Stimulated activated CD4-positive, alpha-beta T cell treated with anti-CD3 and anti-CD28 coated beads, Interleukin-4, amount 100 ng/mL, for 48 hours (primary cell): ENCODE data around the gene CLCN3.
"Not testable (repeated sequence)": the region's sequence is repeated elsewhere in the genome, so short reads cannot be mapped to it uniquely, and the experiment has no call there.

Experiments
- DNase-seq, 2 donors: peaks; one replicate each; pipeline ENCODE4 v3.0.0-alpha.2; 2020; ENCODE audit warnings: low read depth in 2 of 2

The CLCN3 gene

GRCh38 chr4:169657470-169658107 lies 37.2 kb downstream of the CLCN3 start:
- no peak for DNase-seq

GRCh38 chr4:169658196-169658595 lies 37.8 kb downstream of the CLCN3 start:
- DNase-seq = no peak

- DNase-seq = no peak
Measured at GRCh38 chr4:169658975-169659715, 38.8 kb downstream of the CLCN3 start.

DNA sequence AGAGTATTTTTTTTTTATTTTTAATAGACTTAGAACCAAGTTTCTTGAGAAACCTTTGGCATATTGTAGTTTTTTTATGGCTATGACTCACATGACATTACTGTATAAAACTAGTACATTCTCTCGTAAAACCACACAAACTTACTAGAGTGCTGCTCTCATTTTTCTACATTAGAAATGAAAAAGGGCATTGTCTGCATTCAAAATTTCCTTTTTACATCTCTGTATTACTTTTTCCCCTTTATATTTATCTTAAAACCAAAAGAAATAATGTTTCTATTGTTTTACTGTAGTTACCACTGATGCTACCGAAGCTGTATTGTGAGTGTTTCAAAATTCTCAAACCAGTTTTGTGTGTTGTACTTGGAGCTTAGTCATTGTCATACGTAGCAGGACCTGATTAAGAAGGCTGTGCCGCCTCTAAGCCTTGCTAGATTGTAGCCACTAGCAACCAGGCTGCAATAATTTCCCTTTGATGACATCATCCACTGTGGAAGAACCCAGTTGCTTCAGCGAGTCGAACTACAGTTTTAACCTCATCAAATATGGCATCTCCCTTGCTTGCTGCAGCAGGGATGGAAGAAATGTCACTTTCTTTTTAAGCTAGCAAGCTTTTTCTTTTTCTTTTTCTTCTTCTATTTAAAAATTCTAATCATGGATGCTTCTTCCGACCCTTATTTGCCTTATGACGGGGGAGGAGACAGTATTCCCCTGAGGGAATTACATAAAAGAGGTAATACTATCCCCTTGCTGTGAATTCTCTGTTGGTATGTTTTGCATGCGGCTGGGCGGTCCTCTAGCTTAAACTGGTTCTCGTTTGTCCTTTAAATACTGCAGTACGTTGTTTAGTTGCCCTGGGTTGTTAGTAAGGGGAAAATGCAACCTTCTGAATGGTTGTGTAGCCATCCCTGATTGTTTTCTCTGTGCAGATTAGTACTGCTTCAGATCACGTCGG lies 39.6 kb downstream of the CLCN3 start:
- peak; percentile 15 to 42 for DNase-seq

DNA sequence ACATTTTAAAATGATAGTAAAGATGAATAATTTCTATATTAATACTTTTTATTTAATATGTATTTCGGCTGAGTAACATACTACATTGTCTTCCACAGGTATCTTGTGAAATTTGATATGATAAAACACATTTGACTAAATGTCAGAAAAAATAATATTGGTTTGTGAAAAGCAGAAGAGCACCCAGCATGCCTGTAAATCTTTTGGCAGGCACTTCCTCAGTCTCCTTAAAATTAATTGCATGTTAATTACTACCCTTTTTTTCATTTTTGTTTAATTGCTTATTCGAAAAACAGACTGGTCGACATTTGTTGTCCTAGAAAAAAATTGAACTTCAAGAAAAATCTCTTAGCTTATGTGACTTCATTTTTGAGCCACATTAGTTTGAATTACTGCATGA lies 40.6 kb downstream of the CLCN3 start:
- no peak for DNase-seq

DNA sequence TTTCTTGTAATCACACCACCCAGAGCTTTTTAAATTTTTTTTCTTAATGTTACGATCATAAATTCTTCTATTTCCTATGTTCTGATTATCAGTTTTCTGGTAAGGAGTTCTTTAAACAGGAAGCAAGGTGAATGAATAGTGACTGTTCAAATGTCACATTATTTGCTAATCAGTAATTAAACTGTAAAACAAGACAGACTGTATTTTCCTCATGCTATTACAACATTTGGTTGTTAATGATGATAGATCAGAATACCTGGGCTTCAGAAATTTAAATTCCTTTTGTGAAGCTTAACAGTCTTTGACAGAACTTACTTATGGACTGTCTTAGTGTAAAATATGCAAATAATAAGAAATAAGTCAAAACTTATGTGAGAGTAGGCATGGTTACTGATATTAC lies 41.4 kb downstream of the CLCN3 start:
- DNase-seq = no peak

DNA sequence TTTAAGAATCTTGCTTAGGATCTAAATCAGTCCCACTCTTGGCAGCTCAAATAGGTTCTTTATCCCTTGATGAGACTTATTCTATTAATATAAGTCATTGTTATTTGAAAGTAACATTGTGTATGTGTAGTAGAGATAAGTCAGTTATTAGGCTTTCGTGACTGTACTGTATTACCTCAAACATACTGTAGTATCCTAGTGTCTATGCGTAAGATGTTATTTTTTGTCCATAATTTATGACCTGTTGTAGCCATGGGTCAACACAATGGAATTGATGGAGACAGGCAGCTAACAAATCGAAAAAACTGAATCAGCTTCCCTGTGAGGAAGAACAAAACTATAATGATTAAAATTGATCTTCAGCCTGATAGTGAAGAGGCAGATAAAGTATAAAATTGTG lies 41.8 kb downstream of the CLCN3 start:
- no peak for DNase-seq

GRCh38 chr4:169663402-169663801 lies 43.0 kb downstream of the CLCN3 start:
- DNase-seq = no peak

DNA sequence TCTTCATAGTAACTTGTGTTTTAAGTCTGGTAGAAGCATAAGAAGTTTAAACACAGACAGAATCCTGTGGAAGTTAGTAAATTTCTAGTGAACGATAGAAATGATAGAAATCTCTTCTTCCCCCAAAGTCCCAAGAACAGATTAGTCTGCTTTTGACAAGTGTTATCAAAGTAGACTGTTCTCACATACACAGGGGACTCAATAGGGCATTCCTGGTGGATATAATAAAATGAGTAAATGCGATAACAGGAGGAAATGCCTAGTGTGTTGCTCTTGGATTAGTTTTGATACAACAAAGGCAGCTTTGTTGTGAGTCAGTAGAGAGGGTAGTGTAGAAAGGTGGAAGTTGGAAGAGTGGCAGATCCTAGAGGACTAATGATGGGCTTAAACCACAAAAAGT lies 43.5 kb downstream of the CLCN3 start:
- no peak for DNase-seq

DNA sequence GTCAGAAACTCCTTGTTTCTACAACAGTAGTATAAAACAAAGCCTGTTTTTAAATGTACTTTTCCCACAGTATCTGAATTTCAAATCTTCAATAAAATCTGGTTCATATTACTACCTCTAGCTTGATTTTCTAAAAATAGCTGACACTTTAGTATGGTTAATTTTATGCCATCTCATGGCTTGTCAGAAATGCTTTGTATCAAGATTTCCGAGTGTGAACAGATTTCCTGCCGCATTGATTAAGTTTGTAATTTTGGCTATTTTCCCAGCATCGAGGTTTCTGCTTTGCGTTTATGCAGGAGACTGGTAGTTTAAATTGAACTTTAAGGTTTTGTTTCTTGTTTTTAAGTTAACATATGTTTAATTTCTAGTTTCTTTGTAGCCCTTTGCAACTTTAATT lies 44.2 kb downstream of the CLCN3 start:
- DNase-seq = no peak

DNA sequence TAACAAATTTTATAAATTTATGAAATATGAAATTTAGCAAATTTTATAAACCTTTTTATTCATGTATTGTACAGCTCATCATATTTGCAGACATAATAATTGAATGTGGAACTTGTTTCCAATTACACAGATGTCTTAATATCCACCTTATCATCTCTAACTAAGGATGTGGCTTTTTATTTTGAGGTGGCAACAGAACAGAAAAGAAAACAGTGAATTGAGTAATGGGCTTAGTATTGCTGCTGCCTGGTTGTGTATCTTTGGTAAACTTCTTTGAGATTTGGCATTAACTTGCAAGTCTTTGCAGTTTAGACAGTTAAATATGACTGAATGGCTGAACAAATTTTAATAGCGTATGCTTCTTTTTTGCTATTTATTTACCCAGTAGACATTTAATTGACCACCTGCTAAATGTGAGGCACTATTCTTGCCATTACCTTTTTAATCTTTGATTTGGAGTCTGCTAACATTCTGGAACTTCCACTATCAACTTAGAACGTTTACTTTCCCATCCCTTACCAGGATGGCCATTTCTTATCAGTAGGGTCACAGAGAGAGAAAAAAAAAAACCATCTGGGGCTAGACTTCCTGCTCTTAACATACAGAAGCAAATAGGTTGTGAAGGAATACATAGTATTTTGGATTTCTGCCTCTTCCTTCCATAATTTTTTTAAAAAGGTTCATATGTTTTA lies 44.8 kb downstream of the CLCN3 start:
- no peak for DNase-seq

- no peak for DNase-seq
Measured at GRCh38 chr4:169668069-169668721, 47.8 kb downstream of the CLCN3 start.

DNA sequence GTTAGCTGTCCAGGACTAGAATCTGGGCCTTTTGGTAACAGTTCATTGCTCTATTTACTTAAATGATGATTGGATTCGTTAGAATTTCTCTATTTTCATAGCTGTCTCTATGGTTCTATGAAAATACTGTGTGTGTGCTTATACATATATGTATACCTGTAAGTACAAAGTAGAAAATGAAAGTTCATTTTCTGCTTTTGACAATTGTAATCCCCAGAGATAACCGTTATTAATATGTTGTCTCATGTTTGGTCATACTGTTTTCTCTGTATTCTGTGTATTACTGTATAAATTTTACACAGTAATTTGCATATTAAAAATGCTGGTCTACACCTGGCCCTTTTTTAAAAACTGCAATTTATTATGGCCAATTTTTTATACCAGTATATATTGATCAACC lies 55.4 kb downstream of the CLCN3 start:
- no peak for DNase-seq

- DNase-seq = no peak
Measured at GRCh38 chr4:169677150-169677748, 56.9 kb downstream of the CLCN3 start.

DNA sequence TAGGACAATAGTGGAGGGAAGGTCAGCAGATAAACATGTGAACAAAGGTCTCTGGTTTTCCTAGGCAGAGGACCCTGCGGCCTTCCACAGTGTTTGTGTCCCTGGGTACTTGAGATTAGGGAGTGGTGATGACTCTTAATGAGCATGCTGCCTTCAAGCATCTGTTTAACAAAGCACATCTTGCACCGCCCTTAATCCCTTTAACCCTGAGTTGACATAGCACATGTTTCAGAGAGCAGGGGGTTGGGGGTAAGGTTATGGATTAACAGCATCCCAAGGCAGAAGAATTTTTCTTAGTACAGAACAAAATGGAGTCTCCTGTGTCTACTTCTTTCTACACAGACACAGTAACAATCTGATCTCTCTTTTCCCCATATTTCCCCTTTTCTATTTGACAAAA lies 58.1 kb downstream of the CLCN3 start:
- DNase-seq = not testable (repeated sequence)

DNA sequence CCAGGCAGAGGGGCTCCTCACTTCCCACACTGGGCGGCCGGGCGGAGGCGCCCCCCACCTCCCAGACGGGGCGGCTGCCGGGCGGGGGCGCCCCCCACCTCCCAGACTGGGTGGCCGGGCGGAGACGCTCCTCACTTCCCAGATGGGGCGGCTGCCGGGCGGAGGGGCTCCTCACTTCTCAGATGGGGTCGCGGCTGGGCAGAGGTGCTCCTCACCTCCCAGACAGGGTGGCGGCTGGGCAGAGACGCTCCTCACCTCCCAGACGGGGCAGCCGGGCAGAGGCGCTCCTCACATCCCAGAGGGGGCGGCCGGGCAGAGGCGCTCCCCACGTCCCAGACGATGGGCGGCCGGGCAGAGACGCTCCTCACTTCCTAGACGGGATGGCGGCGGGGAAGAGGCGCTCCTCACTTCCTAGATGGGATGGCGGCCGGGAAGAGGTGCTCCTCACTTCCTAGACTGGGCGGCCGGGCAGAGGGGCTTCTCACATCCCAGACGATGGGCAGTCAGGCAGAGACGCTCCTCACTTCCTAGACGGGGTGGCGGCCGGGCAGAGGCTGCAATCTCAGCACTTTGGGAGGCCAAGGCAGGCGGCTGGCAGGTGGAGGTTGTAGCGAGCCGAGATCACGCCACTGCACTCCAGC lies 58.7 kb downstream of the CLCN3 start:
- not testable (repeated sequence) for DNase-seq

GRCh38 chr4:169682372-169683047 lies 62.1 kb downstream of the CLCN3 start:
- DNase-seq = no peak

DNA sequence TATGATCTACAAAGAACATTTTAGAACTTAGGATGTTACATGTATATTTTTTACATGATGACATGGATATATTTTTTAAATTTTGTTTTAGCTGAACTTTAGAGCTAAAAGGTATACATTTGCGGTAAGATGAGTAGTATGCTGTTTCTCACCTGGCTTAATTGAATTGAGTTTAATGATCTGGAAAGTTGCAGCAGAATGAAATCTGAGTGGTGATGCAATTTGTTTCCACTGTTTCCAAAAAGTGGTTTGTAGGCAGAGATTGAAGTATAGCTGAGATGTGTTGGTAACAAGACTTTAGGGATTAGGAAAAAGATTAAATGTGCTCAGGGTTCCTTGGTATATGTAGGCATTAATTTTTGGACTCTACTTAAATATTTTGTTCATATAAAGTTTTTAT lies 69.3 kb downstream of the CLCN3 start:
- no peak for DNase-seq

GRCh38 chr4:169690787-169691186 lies 70.4 kb downstream of the CLCN3 start:
- DNase-seq = no peak

DNA sequence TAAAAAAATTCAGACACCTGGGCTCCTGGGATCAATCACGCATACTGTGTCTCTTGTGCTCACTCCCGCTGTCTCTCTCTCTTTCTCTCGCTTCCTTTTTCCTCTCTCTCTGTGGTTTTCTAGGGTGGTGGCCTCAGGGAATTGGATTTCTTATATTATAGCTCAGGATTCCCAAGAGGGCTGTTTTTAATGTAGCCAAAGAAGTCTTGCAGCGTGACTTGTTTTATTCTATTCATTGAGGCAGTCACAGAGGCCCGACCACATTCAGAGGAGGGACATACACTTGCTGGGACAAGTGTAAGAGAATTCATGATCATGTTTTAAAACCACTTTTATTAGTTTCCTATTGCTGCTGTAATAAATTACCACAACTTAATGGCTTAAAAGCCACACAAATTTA lies 78.0 kb downstream of the CLCN3 start:
- DNase-seq = no peak
